Left ventricle myocardium inferior (tissue), 1 donor: ENCODE data around the gene MUC15. TPM values are rescaled to one million over a fixed set of nuclear protein-coding genes. Genes with fewer than 3 reads are reported as not detected.
"Not testable (repeated sequence)": the region's sequence is repeated elsewhere in the genome, so short reads cannot be mapped to it uniquely, and the experiment has no call there.

Source experiments
- DNase-seq: peaks from one replicate; pipeline ENCODE4 v3.0.0-alpha.2; 2020
- H3K27ac ChIP-seq: fragments of 200-600 bp; replicated peaks from 2 replicates; pipeline ENCODE4 v1.8.0; 2021
- H3K27me3 ChIP-seq: fragments of 200-600 bp; 2 replicates; pipeline ENCODE4 v1.8.0; 2021; ENCODE audit warnings: low read depth
- H3K36me3 ChIP-seq: fragments of 200-600 bp; 2 replicates; pipeline ENCODE4 v1.8.0; 2021
- H3K4me1 ChIP-seq: fragments of 200-600 bp; 2 replicates; pipeline ENCODE4 v1.8.0; 2021
- H3K4me3 ChIP-seq: fragments of 200-600 bp; 2 replicates; pipeline ENCODE4 v1.8.0; 2021; ENCODE audit warnings: mild to moderate bottlenecking, moderate library complexity
- H3K9me3 ChIP-seq: fragments of 200-600 bp; replicated peaks from 2 replicates; pipeline ENCODE4 v1.8.0; 2021
- intact Hi-C: fragments of 100-400 bp; cut with micrococcal nuclease; formaldehyde crosslinking; loops from one replicate; pipeline ENCODE4 v1.11.0; 2022
- total RNA-seq: library from RNA; stranded (reverse); fragmentation: NEBNext Ultra II Directional; extraction: Animal tissue kit (Norgen Biotek cat#: 25700); gene quantifications from one replicate; pipeline ENCODE4 v1.2.1, GENCODE V29; 2021
- TF ChIP-seq, protein P1 (sequence below): fragments of 200-600 bp; IDR thresholded peaks from 2 replicates; pipeline ENCODE4 v1.8.0; 2021; ENCODE audit warnings: antibody characterized with exemption, mild to moderate bottlenecking, borderline replicate concordance
- donor health status: DM: no; HTN: yes; CAD: no; lungs with severe emphysema.

Gene MUC15
- total RNA-seq, 1 donor from 2014 or later = not detected

DNA sequence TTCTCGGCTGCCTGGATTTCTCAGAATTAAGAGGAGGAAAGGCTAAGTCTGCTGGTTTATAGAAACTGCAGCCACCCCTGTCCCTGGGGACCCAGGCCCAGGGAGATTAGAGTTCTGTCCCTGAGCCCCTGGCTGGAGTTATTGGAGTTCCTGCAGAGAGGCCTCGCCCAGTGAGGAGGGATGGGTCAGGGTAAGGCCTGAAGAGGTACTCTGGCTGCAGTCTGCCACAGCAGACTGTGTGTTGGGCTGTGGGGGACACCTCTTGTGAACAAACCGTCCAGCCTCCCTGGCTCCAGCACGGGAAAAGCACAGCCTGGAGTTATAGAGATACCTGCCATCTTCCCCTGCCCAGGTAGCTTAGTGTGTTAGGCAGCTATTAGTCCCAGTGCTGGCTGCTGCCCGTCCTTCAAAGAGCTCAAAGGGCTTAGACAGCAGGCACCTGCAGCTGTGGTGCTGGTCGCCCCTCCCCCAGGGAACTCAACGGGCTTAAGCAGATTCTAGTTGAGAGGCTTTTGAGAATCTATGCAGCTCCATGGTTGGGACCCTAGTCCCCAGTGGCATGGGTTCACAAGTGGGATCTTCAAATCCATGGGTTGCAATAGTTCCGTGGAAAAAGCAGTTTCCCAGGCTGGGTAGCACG, 36.6 kb upstream of the MUC15 start:
- peaks cover 33% of the 10 kb centered on the region for H3K9me3 ChIP-seq
- intact Hi-C loops = no loop called here
- no peaks in the 10 kb centered on the region for H3K27me3 ChIP-seq
- TF ChIP-seq, protein P1, sequence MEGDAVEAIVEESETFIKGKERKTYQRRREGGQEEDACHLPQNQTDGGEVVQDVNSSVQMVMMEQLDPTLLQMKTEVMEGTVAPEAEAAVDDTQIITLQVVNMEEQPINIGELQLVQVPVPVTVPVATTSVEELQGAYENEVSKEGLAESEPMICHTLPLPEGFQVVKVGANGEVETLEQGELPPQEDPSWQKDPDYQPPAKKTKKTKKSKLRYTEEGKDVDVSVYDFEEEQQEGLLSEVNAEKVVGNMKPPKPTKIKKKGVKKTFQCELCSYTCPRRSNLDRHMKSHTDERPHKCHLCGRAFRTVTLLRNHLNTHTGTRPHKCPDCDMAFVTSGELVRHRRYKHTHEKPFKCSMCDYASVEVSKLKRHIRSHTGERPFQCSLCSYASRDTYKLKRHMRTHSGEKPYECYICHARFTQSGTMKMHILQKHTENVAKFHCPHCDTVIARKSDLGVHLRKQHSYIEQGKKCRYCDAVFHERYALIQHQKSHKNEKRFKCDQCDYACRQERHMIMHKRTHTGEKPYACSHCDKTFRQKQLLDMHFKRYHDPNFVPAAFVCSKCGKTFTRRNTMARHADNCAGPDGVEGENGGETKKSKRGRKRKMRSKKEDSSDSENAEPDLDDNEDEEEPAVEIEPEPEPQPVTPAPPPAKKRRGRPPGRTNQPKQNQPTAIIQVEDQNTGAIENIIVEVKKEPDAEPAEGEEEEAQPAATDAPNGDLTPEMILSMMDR = no peak
- no peaks in the 10 kb centered on the region for H3K36me3 ChIP-seq
- H3K4me1 ChIP-seq = no peaks in the 10 kb centered on the region
- no peak for DNase-seq
- H3K27ac ChIP-seq = no peak overlapping the region
- H3K4me3 ChIP-seq = no peak overlapping the region

DNA sequence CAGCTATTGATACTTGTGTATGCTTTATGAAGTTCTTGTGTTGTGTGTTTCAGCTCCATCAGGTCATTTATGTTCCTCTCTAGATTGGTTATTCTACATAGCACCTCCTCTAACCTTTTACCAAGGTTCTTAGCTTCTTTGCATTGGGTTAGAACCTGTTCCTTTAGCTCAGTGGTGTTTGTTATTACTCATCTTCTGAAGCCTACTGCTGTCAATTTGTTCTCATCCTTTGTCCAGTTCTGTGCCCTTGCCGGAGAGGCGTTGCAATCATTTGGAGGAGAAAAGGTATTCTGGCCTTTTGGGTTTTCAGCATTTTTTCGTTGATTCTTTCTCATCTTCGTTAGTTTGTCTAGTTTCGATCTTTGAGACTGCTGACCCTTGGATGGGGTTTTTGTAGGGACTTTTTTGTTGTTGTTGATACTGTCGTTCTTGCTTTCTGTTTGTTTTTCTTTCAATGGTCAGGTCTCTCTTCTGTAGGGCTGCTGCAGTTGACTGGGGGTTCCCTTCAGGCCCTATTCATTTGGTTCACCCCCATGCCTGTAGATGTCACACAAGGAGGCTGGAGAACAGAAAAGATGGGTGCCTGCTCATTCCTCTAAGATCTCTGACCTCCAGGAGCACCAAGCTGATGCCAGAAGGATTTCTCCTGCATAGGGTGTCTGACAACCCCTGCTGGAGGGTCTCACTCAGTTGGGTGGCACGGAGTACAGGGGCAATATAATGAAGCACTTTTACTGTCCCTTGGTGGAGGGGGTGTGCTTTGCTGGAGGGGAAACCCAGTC, 35.9 kb upstream of the MUC15 start:
- TF ChIP-seq, protein P1 = no peak
- no peak overlapping the region for H3K4me3 ChIP-seq
- no peak for DNase-seq
- intact Hi-C loops = no loop called here
- H3K27me3 ChIP-seq = no peaks in the 10 kb centered on the region
- H3K9me3 ChIP-seq = peaks cover 26% of the 10 kb centered on the region
- no peaks in the 10 kb centered on the region for H3K36me3 ChIP-seq
- H3K27ac ChIP-seq = no peak overlapping the region
- H3K4me1 ChIP-seq = no peaks in the 10 kb centered on the region

DNA sequence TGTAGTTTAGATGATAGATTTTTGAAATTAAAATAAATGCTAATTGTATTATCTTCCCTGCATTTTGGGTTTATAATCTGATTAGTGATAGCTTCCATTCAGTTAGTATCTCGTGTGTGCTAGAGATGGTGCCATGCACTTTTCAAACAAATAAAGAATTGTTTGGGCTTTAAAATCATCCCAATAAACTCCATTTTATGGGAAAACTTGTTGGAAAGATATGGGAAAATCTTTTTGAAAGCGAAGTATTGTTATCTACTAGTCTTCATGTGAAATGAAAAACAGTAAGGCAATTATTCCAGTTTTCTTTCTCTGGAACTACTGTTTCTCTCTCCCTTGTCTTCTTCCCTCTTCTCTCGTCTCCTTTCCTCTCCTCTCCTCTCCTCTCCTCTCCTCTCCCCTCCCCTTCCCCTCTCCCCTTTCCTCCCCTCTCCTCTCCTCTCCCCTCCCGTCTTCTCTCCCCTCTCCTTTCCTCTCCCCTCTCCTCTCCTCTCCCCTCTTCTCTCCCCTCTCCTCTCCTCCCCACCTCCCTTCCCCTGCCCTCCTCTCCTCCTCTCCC, 27.9 kb upstream of the MUC15 start:
- Histone ChIP-seq H3K27me3 (no peaks in the 10 kb centered on the region), H3K27ac (no peak overlapping the region), H3K36me3 (no peaks in the 10 kb centered on the region), H3K4me1 (no peaks in the 10 kb centered on the region), H3K9me3 (peaks cover 10% of the 10 kb centered on the region), H3K4me3 (no peak overlapping the region)
- TF ChIP-seq, protein P1 = no peak
- intact Hi-C loops = no loop called here
- DNase-seq = no peak

DNA sequence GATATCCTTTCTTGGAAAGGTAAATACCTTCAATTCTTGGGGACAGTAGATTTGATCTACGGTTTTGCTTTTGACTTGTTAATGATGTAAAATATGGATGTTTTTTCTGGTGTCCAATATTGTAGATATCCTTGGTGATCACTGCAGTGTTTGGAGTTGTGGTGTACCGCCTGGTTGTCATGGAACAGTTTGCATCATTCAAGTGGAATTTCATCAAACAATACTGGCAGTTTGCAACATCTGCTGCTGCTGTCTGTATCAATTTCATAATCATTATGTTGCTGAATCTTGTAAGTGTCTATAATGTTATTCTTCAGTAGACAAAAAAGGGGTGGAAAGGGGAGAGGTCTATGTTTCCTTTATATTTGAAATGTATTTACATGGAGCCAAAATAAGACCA, 27.4 kb upstream of the MUC15 start:
- Histone ChIP-seq H3K27me3 (no peaks in the 10 kb centered on the region), H3K9me3 (peaks cover 7% of the 10 kb centered on the region), H3K36me3 (no peaks in the 10 kb centered on the region), H3K4me1 (no peaks in the 10 kb centered on the region), H3K4me3 (no peak overlapping the region), H3K27ac (no peak overlapping the region)
- no peak for DNase-seq
- intact Hi-C loops = no loop called here
- TF ChIP-seq, protein P1 = no peak

DNA sequence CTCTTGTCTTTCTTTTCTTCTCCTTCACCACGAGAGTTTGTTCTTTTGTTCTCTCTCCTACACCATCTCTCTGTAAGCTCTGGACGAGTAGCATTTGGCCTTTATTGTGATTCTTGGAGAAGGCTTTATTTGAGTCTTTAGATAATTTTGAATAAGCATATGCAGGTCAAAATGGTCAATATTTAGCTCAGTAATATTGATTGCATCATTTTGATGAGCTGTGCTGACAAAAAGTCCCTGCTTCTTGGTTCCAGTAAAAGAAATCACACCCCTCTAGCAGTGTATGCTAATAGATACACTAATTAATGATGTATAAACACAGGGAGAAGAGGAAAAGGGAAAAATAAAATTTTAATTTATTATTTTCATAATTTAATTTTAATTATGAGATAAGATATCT, 25.8 kb upstream of the MUC15 start:
- intact Hi-C loops = no loop called here
- Histone ChIP-seq H3K27ac (no peak overlapping the region), H3K4me1 (no peaks in the 10 kb centered on the region), H3K9me3 (no peaks in the 10 kb centered on the region), H3K27me3 (no peaks in the 10 kb centered on the region), H3K4me3 (no peak overlapping the region), H3K36me3 (no peaks in the 10 kb centered on the region)
- TF ChIP-seq, protein P1 = no peak
- DNase-seq = no peak

DNA sequence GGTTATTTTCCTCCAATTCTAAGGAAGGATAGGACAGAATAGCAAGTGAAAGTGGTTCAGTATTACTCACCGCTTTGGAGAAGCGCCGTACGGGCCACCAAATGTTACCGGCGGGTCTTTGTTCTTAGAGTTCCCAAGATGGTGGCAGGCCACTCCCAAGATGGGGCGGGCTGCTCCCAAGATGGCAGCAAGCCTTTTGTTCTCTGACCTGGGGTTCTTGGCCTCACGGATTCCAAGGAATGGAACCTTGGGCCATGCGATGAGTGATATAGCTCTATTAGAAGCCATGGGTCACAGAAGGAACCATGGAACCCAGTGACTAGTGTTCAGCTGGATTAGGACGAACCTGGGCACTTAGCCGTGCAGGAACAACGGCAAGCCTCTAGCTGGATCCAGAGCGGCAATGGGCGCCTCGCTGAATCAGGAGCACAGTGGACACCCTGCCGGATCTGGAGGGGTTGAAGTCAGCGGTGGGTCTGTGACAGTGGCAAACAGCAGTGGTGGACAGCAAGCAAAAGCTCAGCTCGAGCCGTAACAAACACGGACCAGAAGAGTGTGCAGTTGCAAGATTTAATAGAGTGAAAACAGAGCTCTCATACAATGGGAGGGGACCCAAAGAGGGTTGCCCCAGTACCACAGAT, 25.1 kb upstream of the MUC15 start:
- H3K4me1 ChIP-seq, H3K4me3 ChIP-seq, H3K9me3 ChIP-seq, H3K36me3 ChIP-seq, DNase-seq, H3K27me3 ChIP-seq, H3K27ac ChIP-seq, intact Hi-C loops: not testable (repeated sequence)

DNA sequence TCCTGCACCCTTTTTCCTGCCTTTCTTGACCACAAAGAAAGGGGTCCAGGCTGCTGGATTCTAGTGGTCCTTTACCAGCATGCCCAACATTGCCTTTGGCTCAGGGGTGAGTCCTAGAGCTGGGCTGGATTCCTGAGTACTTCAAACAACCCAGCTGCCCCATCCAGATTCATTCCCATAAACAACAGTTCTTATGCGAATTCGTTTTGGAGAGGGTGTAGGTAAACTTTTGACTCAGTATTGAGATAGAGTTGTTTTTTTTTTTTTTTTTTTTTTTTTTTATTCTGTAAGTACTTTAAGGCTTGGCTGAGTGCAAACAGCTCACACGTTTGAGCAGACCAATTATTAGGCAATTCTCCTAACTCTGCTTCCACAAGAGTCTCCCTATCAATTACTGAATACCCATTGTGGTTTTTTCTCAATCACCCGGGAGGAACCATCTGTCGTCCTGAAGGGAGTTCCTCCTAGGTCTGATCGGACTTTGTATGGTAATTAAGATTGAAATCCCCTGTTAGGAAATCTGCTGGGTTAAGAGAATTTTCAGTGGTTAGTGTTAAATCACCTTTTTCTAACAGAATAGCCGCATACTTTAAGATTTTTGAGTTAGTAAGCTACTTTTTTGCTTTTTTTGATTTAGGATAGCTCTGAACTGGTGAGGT, 23.3 kb upstream of the MUC15 start:
- H3K4me1 ChIP-seq, intact Hi-C loops, H3K36me3 ChIP-seq, DNase-seq, H3K4me3 ChIP-seq, H3K27me3 ChIP-seq, H3K9me3 ChIP-seq, H3K27ac ChIP-seq: not testable (repeated sequence)
